Measurements from ENCODE around the gene PSMC2. TPM values are rescaled to one million over a fixed set of nuclear protein-coding genes. Genes with fewer than 3 reads are reported as not detected.

The PSMC2 gene
- total and polyA plus RNA-seq, 2 of the 4 experiments (the other 2 are of a cell fraction): 184 to 311 TPM

DNA sequence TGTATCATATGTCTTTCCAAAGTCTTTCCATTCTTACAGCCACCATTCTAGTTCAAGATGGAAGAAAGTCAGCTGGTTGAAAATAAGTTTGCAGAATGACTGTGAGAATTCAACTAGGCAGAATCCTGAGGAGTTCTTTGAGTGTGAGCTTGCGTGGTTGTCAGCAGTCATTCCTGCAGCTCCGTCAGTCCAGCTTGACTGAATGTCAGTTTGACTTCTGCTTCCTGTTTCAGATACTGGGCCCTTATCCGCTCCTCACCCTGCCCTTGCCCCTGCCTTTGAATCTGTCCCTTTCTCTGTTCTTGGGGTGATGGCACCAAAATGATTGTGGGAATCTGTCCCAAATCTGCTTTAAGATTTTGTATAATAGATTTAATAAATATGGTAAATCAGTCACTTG lies 70.8 kb downstream of the PSMC2 start:
- Histone ChIP-seq H4K8ac (ENCODE audit: low read depth in 2 of 2, low read length in 2 of 2) (no peak overlapping the region), H3K56ac (ENCODE audit: extremely low read depth, insufficient read depth, low read length) (no peak overlapping the region), H3K27me3 (ENCODE audit: control insufficient read depth, insufficient read depth, low read length) (no peaks in the 10 kb centered on the region; the same call in 1 of the 2 replicates), H2AK9ac (replicated peaks; ENCODE audit: low read depth, low read length, poor library complexity) (no peak overlapping the region), H2BK15ac (ENCODE audit: low read depth, low read length) (no peak overlapping the region), H3K27ac (ENCODE audit: insufficient read depth, low read length) (no peak overlapping the region), H4K5ac (ENCODE audit: low read depth, low read length) (no peak overlapping the region), H3K4me3 (ENCODE audit: insufficient read depth, low read depth, low read length) (no peak overlapping the region), H2BK20ac (ENCODE audit: low read depth, low read length) (no peak overlapping the region), H2AFZ (replicated peaks; ENCODE audit: low read length, poor library complexity) (no peak overlapping the region), H3K18ac (ENCODE audit: low read depth, low read length) (no peak overlapping the region), H3K36me3 (ENCODE audit: control insufficient read depth, insufficient read depth, low read length) (no peaks in the 10 kb centered on the region), H4K91ac (ENCODE audit: insufficient read depth, low read depth, low read length) (no peak overlapping the region), H3K9me3 (ENCODE audit: control insufficient read depth, insufficient read depth, low read length) (no peaks in the 10 kb centered on the region), H3K23ac (ENCODE audit: low read depth, low read length) (no peak overlapping the region), H3K14ac (replicated peaks; ENCODE audit: low read depth, low read length) (no peak overlapping the region), H2BK5ac (ENCODE audit: low read depth, low read length, poor library complexity, severe bottlenecking) (no peak overlapping the region), H2AK5ac (ENCODE audit: low read depth, low read length) (no peak overlapping the region), H3K9ac (ENCODE audit: low read depth, low read length) (no peak overlapping the region), H2BK120ac (ENCODE audit: low read depth, low read length) (no peak overlapping the region), H3K4me1 (ENCODE audit: control insufficient read depth, insufficient read depth, low read length) (no peaks in the 10 kb centered on the region), H3K4ac (ENCODE audit: low read depth, low read length) (no peak overlapping the region), H3K9me1 (ENCODE audit: insufficient read depth, low read length) (no peaks in the 10 kb centered on the region), H4K20me1 (ENCODE audit: insufficient read depth, low read length) (no peaks in the 10 kb centered on the region), H3K4me2 (ENCODE audit: low read depth, low read length) (no peak overlapping the region), H3K79me1 (ENCODE audit: low read depth in 1 of 2, low read length in 2 of 2) (no peaks in the 10 kb centered on the region)
- ChIA-PET CTCF (interaction anchor here (0.7 kb wide), 1 partner anchor 1587 kb away, joined by 3 read pairs; no protein-coding TSS in a partner anchor), POLR2A (ENCODE audit: unreplicated experiment) (no interaction called here)
- in situ Hi-C loops (cut with MboI; ENCODE audit: low sequenced_read_pairs): no loop called here
- ATAC-seq (ENCODE audit: low read depth) (no peak), DNase-seq (no peak)
- BruUV-seq (replicated peaks): no TSS peak
- WGBS, 2 experiments (ENCODE audit: extremely low coverage in 2 of 2, insufficient read length in 1 of 2): no CpG with 5 or more reads among the region's 3 CpGs
- intact Hi-C loops (cut with micrococcal nuclease): loop anchor here (5.0 kb wide), 1 partner anchor 41 kb away; no protein-coding TSS in a partner anchor
- TF ChIP-seq, protein P1, sequence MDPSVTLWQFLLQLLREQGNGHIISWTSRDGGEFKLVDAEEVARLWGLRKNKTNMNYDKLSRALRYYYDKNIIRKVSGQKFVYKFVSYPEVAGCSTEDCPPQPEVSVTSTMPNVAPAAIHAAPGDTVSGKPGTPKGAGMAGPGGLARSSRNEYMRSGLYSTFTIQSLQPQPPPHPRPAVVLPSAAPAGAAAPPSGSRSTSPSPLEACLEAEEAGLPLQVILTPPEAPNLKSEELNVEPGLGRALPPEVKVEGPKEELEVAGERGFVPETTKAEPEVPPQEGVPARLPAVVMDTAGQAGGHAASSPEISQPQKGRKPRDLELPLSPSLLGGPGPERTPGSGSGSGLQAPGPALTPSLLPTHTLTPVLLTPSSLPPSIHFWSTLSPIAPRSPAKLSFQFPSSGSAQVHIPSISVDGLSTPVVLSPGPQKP (IDR thresholded peaks at IDR 0.05; ENCODE audit: borderline replicate concordance, low read depth, low read length): no peak
- no peak for TF ChIP-seq RAD21 (IDR thresholded peaks at IDR 0.05; ENCODE audit: low read length)
- TF ChIP-seq MXI1 (IDR thresholded peaks at IDR 0.05; ENCODE audit: borderline replicate concordance, low read depth, low read length): no peak
- TF ChIP-seq, protein P2, sequence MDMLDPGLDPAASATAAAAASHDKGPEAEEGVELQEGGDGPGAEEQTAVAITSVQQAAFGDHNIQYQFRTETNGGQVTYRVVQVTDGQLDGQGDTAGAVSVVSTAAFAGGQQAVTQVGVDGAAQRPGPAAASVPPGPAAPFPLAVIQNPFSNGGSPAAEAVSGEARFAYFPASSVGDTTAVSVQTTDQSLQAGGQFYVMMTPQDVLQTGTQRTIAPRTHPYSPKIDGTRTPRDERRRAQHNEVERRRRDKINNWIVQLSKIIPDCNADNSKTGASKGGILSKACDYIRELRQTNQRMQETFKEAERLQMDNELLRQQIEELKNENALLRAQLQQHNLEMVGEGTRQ (IDR thresholded peaks at IDR 0.05; ENCODE audit: low read depth, low read length): no peak
- dilution Hi-C loops (cut with HindIII; ENCODE audit: low sequenced_read_pairs, unreplicated experiment): no loop called here

Small RNAs within 50 kb of the gene (microRNA-seq; reads per million reads assigned to microRNA genes)
- not detected for gene RPS29P16 (ENCODE audit: insufficient read depth, insufficient read length)

Small RNAs within 50 kb of the gene (small RNA-seq; reads per million reads assigned to genes)
- gene RPS29P16: 0 reads per million in 5 experiments

Other genes with a start within 250 kb of the PSMC2 start
- gene NAPEPLD, start 198.5 kb upstream of the PSMC2 start, total RNA-seq (2012; rRNA removed): 3.4 and 3.6 TPM in 2 replicates
- 1.4 and 2.2 TPM in 2 replicates for gene NAPEPLD, start 198.5 kb upstream of the PSMC2 start, polyA plus RNA-seq (2012; rRNA removed)
- 66.7 and 72.8 TPM in 2 replicates for gene PMPCB, start 50.2 kb upstream of the PSMC2 start, total RNA-seq (2012; rRNA removed)
- 43.3 and 50.4 TPM in 2 replicates for gene PMPCB, start 50.2 kb upstream of the PSMC2 start, polyA plus RNA-seq (2012; rRNA removed)
- gene DNAJC2, start 2.9 kb upstream of the PSMC2 start, total RNA-seq (2012; rRNA removed): 22.4 and 31.9 TPM in 2 replicates
- 17.5 and 19.3 TPM in 2 replicates for gene DNAJC2, start 2.9 kb upstream of the PSMC2 start, polyA plus RNA-seq (2012; rRNA removed)
- gene SLC26A5, start 98.6 kb downstream of the PSMC2 start, total RNA-seq (2012; rRNA removed): not detected in 2 replicates
- not detected in 2 replicates for gene SLC26A5, start 98.6 kb downstream of the PSMC2 start, polyA plus RNA-seq (2012; rRNA removed)

All from IMR-90 (cell line).